GM18870 (cell line): Measurements from ENCODE around the gene DHRS13.
"Not testable (repeated sequence)": the region's sequence is repeated elsewhere in the genome, so short reads cannot be mapped to it uniquely, and the experiment has no call there.

Source experiments
- ATAC-seq: cut with Tn5 transposase; IDR thresholded peaks from one replicate; pipeline ENCODE4 v1.9.1; 2021; ENCODE audit warnings: moderate library complexity; ENCODE audit not compliant: unreplicated experiment

Gene DHRS13

DNA sequence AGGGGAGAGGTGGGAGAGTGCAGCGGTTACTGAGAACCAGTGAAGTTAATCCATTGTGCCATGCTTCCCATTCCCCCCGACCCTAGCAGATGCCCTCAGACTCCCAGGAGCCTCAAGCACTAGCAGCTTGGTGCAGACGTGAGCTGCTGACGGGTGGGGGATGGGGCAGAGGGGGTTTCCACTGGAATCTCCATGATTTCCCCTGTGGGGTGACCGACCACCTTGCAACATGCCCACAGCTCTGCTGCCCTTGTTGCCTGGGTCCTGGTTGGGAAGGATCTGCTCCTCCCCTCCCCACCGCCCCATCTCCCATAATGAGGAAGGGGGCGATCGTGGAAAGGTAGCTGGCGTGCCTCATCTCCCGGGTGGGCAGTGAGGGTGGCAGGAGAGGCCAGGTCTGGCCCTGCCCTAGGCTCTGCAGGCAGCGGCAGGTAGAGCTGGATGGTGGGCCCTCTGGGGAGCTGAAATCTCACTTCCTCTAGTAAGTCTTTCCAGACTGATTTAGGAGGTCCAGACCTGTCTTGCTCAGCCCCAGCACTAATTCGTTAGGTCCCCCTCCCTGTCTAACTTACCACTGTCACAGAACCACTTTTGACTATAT, 14.9 kb downstream of the DHRS13 start:
- ATAC-seq: no peak

DNA sequence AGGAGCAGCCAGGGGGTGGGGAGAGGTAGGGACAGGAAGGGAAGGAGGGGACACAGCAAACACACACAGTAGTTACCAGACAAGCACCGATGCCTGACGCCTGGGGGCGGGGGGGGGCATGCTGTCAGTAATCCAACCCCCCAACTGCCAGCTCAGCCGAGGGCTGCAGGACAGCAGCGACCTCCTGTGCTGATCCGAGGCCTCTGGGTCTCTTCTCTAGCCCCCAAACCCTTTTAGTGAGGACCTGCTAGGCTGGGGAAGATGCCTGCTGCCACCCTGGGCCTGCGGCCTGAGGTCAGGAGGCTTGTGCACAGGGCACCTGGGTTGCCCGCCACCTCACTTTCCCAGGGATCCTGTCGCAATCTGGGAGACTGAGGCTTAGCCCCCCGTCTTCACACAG, 16.9 kb downstream of the DHRS13 start:
- no peak for ATAC-seq

GRCh38 chr17:28885363-28885762, 17.5 kb downstream of the DHRS13 start:
- ATAC-seq: no peak

DNA sequence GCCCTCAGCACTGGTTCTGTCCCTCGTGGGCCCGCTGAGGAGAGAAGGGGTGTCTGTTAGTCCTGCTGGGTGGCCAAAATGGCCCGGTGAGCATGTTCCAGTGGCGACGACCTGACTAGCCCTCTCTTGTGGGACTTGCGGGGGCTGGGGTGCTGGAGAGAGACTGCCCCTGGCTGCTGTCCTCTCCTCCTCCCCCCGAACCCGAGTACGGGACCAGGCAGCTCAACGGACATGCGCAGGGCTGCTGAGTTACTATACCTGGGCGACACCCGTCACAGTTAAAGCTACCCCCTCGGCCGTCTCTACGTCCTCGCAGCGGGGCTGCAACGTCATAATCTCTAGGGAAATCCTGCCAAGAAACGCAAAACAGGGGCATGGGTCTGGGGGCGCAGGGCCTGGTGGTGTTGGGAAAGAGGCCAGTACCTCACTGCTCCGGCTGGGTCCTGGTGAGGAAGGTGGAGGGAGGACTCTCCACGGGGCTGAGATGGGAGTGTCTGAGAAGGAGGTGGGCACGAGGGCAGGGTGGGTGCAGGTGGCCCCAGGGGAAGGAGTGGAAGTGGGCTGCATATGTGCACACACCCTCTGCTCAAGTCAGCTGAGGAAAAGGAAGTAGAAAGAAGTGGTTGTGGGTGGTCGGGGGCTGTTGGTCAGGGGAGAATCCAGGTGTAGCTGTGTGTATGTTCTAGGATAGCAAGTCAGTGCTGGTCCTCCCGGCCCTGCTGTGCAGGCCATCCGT, 18.7 kb downstream of the DHRS13 start:
- no peak for ATAC-seq

GRCh38 chr17:28882154-28882895, 20.6 kb downstream of the DHRS13 start:
- ATAC-seq: no peak

GRCh38 chr17:28881533-28882056, 21.3 kb downstream of the DHRS13 start:
- no peak for ATAC-seq

DNA sequence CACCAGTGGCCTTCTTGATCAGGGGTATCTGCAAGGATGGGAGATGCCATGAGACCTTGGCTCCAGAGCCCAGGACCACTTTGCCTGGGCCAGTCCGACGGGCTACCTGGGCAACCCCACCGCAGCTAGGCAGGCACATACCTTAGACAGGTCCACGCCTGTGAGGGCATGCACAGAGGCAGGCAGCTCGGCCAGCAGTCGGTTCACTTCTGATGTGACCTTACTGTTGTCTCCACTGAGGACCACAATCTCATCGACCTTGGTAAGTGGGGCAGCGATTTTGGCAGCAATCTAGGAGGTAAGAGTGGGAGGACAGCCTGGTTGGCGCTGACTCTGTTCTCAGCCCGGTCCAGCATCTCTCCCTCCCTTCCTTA, 22.3 kb downstream of the DHRS13 start:
- ATAC-seq: no peak

DNA sequence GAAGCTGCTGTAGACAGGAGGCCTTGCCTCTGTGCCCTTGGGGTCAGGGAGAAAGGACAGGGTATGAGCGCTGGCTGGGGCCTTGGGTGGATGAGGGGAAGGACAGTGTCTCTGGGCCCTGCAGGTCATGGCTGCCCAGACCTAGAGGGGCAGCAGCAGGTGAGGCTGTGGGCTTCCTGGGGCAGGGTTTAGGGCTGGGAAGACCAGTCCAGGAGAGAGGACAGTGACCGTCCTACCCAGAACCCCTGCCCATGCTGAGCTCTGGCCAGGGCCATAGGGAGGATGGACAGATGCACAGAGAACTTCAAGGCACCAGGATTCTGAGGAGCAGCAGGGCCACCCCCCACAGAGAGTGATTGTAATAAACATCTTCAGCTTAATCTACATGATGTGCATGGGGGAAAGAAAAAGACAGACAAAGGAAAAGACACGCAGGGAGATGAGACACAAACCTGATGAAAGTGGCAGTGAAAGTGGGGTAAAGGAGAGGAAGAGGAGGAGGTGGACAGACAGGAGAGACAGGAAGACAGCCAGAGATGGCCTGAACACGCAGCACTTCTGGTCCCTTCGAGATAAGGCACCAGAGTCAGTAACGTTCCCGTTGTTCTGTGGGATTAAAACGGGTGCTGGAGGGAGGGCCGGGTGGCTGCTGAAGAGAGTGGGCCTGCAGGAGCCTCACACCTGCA, 22.9 kb downstream of the DHRS13 start:
- no peak for ATAC-seq

- ATAC-seq: no peak
Observed at GRCh38 chr17:28878981-28879380, 23.9 kb downstream of the DHRS13 start.

- ATAC-seq: no peak
Observed at GRCh38 chr17:28878158-28878910, 24.5 kb downstream of the DHRS13 start.

DNA sequence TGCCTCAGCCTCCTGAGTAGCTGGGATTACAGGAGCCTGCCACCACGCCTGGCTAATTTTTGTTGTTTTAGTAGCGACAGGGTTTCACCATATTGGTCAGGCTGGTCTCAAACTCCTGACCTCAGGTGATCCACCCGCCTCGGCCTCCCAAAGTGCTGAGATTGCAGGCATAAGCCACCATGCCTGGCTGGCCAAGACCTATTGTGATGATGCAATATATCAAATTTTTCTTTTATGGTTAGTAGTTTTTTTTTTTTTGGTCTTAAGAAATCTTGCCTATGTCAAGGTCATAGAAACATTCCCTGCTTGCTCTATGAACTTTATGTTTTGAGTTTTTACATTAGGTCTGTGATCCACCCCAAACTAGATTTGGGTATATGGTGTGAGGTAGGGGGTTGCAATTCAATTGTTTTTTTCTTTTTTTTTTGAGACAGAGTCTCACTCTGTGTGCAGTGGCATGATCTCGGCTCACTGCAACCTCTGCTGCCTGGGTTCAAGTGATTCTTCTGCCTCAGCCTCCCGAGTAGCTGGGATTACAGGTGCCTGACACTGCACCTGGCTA, 25.6 kb downstream of the DHRS13 start:
- ATAC-seq: not testable (repeated sequence)

- no peak for ATAC-seq
Observed at GRCh38 chr17:28875848-28876550, 26.9 kb downstream of the DHRS13 start.

DNA sequence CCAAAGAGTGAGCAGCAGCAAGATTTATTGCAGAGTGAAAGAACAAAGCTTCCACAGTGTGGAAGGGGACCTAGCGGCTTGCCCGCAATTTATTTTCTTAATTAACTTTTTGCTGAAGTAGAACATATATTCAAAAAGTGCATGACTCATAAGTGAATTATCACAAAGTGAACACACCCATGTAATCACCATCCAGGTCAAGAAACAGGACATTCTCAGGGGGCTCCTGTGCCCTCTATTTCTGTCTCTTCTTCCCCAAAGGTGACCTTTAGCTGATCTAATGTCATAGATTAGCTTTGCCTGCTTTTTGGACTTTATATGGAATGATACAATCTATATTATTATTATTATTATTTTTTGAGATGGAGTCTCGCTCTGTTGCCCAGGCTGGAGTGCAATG, 28.1 kb downstream of the DHRS13 start:
- ATAC-seq: no peak

- no peak for ATAC-seq
Observed at GRCh38 chr17:28873839-28874238, 29.0 kb downstream of the DHRS13 start.

GRCh38 chr17:28871056-28871579, 31.8 kb downstream of the DHRS13 start:
- peak; percentile 77 for ATAC-seq

DNA sequence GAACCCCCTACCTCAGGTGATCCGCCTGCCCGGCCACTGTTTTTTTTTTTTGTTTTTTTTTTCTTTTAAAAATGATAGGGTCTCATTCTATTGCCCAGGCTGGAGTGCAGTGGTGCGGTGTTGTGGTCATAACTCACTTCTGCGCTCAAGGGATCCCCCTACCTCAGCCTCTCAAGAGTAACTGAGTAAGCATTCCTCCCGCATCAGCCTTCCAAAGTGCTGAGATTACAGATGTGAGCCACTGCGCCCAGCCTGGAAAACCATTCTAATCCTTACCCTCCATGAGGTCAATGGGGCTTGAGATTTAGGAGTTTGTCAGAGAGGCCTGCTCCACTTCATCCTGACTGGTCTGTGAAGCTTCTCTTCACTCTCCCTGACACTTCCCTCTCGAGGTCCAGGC, 35.6 kb downstream of the DHRS13 start:
- no peak for ATAC-seq

DNA sequence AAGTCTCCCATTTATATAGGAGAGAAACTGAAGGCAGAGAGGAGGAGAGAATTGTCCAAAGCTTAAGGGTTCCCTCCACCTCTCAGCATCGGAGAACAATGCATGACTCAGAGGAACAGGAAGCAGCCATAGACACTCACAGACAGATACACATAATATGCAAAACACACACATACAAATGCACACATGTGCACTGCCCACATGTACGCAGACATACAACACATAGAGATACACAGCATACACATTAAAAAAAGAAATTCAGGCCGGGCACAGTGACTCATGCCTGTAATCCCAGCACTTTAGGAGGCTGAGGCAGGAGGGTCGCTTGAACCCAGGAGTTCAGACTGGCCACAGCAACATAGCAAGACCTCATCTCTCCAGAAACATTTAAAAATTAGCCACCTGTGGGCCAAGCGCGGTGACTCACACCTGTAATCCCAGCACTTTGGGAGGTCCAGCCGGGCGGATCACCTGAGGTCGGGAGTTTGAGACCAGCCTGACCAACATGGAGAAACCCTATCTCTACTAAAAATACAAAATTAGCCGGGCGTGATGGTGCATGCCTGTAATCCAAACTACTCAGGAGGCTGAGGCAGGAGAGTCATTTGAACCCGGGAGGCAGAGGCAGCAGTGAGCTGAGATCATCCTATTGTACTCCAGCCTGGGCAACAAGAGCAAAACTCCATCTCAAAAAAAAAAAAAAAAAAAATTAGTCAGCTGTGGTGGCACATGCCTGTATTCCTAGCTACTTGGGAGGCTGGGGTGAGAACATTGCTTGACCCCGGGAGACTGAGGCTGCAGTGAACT, 36.7 kb downstream of the DHRS13 start:
- no peak for ATAC-seq

GRCh38 chr17:28864991-28865849, 37.7 kb downstream of the DHRS13 start:
- ATAC-seq: no peak
